ENCODE measurements around the gene PPP4R4.
"Not testable (repeated sequence)": the region's sequence is repeated elsewhere in the genome, so short reads cannot be mapped to it uniquely, and the experiment has no call there.

PPP4R4 gene

GRCh38 chr14:94244182-94244581, 70.1 kb downstream of the PPP4R4 start:
- Histone ChIP-seq H3K4me3 (ENCODE audit: low read depth in 1 of 2, low read length in 1 of 2) (no peak overlapping the region), H3K9me3 (no peaks in the 10 kb centered on the region), H3K27ac (no peak overlapping the region), H3K36me3 (no peaks in the 10 kb centered on the region), H3K27me3 (peaks cover 8% of the 10 kb centered on the region), H3K4me1 (ENCODE audit: control insufficient read depth in 1 of 2, insufficient read depth in 1 of 2, low read depth in 1 of 2, low read length in 1 of 2) (no peaks in the 10 kb centered on the region)
- TF ChIP-seq CTCF (IDR thresholded peaks at IDR 0.05) = no peak

- H3K9me3 ChIP-seq; H3K4me1 ChIP-seq (ENCODE audit: control insufficient read depth in 1 of 2, insufficient read depth in 1 of 2, low read depth in 1 of 2, low read length in 1 of 2); H3K27me3 ChIP-seq; H3K4me3 ChIP-seq (ENCODE audit: low read depth in 1 of 2, low read length in 1 of 2); H3K36me3 ChIP-seq; H3K27ac ChIP-seq: not testable (repeated sequence)
Measured at GRCh38 chr14:94264195-94264594, 90.1 kb downstream of the PPP4R4 start.

GRCh38 chr14:94267352-94267751, 93.2 kb downstream of the PPP4R4 start:
- Histone ChIP-seq H3K27me3 (no peaks in the 10 kb centered on the region), H3K4me1 (ENCODE audit: control insufficient read depth in 1 of 2, insufficient read depth in 1 of 2, low read depth in 1 of 2, low read length in 1 of 2) (no peaks in the 10 kb centered on the region), H3K9me3 (no peaks in the 10 kb centered on the region), H3K27ac (no peak overlapping the region), H3K4me3 (ENCODE audit: low read depth in 1 of 2, low read length in 1 of 2) (no peak overlapping the region), H3K36me3 (no peaks in the 10 kb centered on the region)
- TF ChIP-seq CTCF (IDR thresholded peaks at IDR 0.05) = no peak

GRCh38 chr14:94268582-94268981, 94.5 kb downstream of the PPP4R4 start:
- H3K27me3 ChIP-seq; H3K9me3 ChIP-seq; H3K27ac ChIP-seq; H3K4me1 ChIP-seq (ENCODE audit: control insufficient read depth in 1 of 2, insufficient read depth in 1 of 2, low read depth in 1 of 2, low read length in 1 of 2); H3K36me3 ChIP-seq; H3K4me3 ChIP-seq (ENCODE audit: low read depth in 1 of 2, low read length in 1 of 2): not testable (repeated sequence)

- TF ChIP-seq CTCF (IDR thresholded peaks at IDR 0.05) = no peak
- H3K27ac ChIP-seq = no peak overlapping the region
- H3K4me1 ChIP-seq (ENCODE audit: control insufficient read depth in 1 of 2, insufficient read depth in 1 of 2, low read depth in 1 of 2, low read length in 1 of 2) = no peaks in the 10 kb centered on the region
- H3K36me3 ChIP-seq = no peaks in the 10 kb centered on the region
- H3K9me3 ChIP-seq = no peaks in the 10 kb centered on the region
- peaks cover 9% of the 10 kb centered on the region for H3K27me3 ChIP-seq
- no peak overlapping the region for H3K4me3 ChIP-seq (ENCODE audit: low read depth in 1 of 2, low read length in 1 of 2)
Measured at GRCh38 chr14:94269156-94269555, 95.0 kb downstream of the PPP4R4 start.

GRCh38 chr14:94276898-94277561, 102.9 kb downstream of the PPP4R4 start:
- not testable (repeated sequence) for H3K9me3 ChIP-seq; H3K4me1 ChIP-seq (ENCODE audit: control insufficient read depth in 1 of 2, insufficient read depth in 1 of 2, low read depth in 1 of 2, low read length in 1 of 2)

GRCh38 chr14:94278731-94279130, 104.6 kb downstream of the PPP4R4 start:
- Histone ChIP-seq H3K9me3 (no peaks in the 10 kb centered on the region), H3K36me3 (no peaks in the 10 kb centered on the region), H3K27me3 (peaks cover 10% of the 10 kb centered on the region), H3K27ac (no peak overlapping the region), H3K4me3 (ENCODE audit: low read depth in 1 of 2, low read length in 1 of 2) (no peak overlapping the region), H3K4me1 (ENCODE audit: control insufficient read depth in 1 of 2, insufficient read depth in 1 of 2, low read depth in 1 of 2, low read length in 1 of 2) (no peaks in the 10 kb centered on the region)
- TF ChIP-seq CTCF (IDR thresholded peaks at IDR 0.05) = no peak

More at GRCh38 chr14:94276898-94277561, 102.9 kb downstream of the PPP4R4 start:
- peaks cover 17% of the 10 kb centered on the region for H3K27me3 ChIP-seq
- not testable (repeated sequence) for H3K36me3 ChIP-seq; H3K27ac ChIP-seq; H3K4me3 ChIP-seq (ENCODE audit: low read depth in 1 of 2, low read length in 1 of 2)
